ENCODE data around the gene RAD51AP1.

The RAD51AP1 gene

GRCh38 chr12:4609071-4609470, 70.4 kb downstream of the RAD51AP1 start:
- no peak for TF ChIP-seq SPI1 (IDR thresholded peaks at IDR 0.05; ENCODE audit: low read depth, low read length)
- no peak for TF ChIP-seq TAF1 (IDR thresholded peaks at IDR 0.05; ENCODE audit: low read depth, low read length)
- FAIRE-seq (no peak), DNase-seq (ENCODE audit: insufficient read length, low spot score) (no peak)
